HFF-Myc (cell line): ENCODE data around the gene RAD51B.

ENCODE experiments used
- DNase-seq: peaks from one replicate; pipeline ENCODE4 v3.0.0-alpha.2; 2011; ENCODE audit warnings: low read depth; ENCODE audit errors: extremely low read depth
- H3K4me3 ChIP-seq: replicated peaks from 2 replicates; pipeline ENCODE4 v1.5.1; 2011; ENCODE audit warnings: low read depth, mild to moderate bottlenecking, control low read depth, low read length
- CTCF ChIP-seq: IDR thresholded peaks from 2 replicates; pipeline ENCODE4 v1.5.1; 2012; ENCODE audit warnings: mild to moderate bottlenecking, low read depth, low read length, control low read depth; ENCODE audit errors: missing control alignments

RAD51B gene

GRCh38 chr14:68475802-68476201 lies 656.2 kb downstream of the RAD51B start:
- H3K4me3 ChIP-seq, result no peak overlapping the region
- DNase-seq, result no peak
- TF ChIP-seq CTCF, result no peak

GRCh38 chr14:68476212-68477109 lies 656.9 kb downstream of the RAD51B start:
- no peak for TF ChIP-seq CTCF
- no peak for DNase-seq
- no peak overlapping the region for H3K4me3 ChIP-seq

- TF ChIP-seq CTCF, result no peak
- no peak for DNase-seq
- no peak overlapping the region for H3K4me3 ChIP-seq
These were observed 657.5 kb downstream of the RAD51B start for GRCh38 chr14:68477110-68477455.

GRCh38 chr14:68477461-68478085 lies 658.0 kb downstream of the RAD51B start:
- H3K4me3 ChIP-seq, result no peak overlapping the region
- no peak for DNase-seq
- no peak for TF ChIP-seq CTCF

GRCh38 chr14:68479247-68479646 lies 659.7 kb downstream of the RAD51B start:
- no peak overlapping the region for H3K4me3 ChIP-seq
- no peak for DNase-seq
- no peak for TF ChIP-seq CTCF

GRCh38 chr14:68482018-68482417 lies 662.4 kb downstream of the RAD51B start:
- no peak overlapping the region for H3K4me3 ChIP-seq
- no peak for TF ChIP-seq CTCF
- no peak for DNase-seq
